ENCODE measurements around the gene RHBDL1. TPM values are rescaled to one million over a fixed set of nuclear protein-coding genes. Genes with fewer than 3 reads are reported as not detected.
A peak's percentile ranks its signal among the peaks of the same experiment; 100 is the strongest.

Gene RHBDL1
- total and polyA plus RNA-seq, 2 of the 8 experiments (the other 6 are each of a cell fraction or from before 2014, with no cell fraction given) = 4.0 to 8.1 TPM

GRCh38 chr16:661184-661821, 14.2 kb upstream of the RHBDL1 start:
- no peaks in the 10 kb centered on the region for H3K27me3 ChIP-seq (replicated peaks in 1 of 4; ENCODE audit: control insufficient read depth in 3 of 4, extremely low read depth in 1 of 4, insufficient read depth in 3 of 4, low read length in 3 of 4)
- H4K91ac ChIP-seq (replicated peaks; ENCODE audit: insufficient read length, low read length) = peak overlapping the region; percentile 98
- peak overlapping the region; percentile 19; the same call in 1 of the 2 replicates for H2BK12ac ChIP-seq (ENCODE audit: low read depth, low read length)
- H3K4ac ChIP-seq (replicated peaks; ENCODE audit: insufficient read length, low read depth, low read length) = peak overlapping the region; percentile 77
- H3K23ac ChIP-seq (ENCODE audit: insufficient read length) = no peak overlapping the region
- H2AK5ac ChIP-seq (ENCODE audit: low read depth, low read length) = no peak overlapping the region
- H2AFZ ChIP-seq (ENCODE audit: low read length) = no peak overlapping the region
- H2BK120ac ChIP-seq (replicated peaks; ENCODE audit: low read depth, low read length) = no peak overlapping the region
- DNase-seq (ENCODE audit: low read depth in 1 of 2, low spot score in 2 of 2) (no peak), FAIRE-seq (no peak)
- ChIA-PET POLR2A (ENCODE audit: partially characterized antibody) (interaction anchor here (1.4 to 17.4 kb wide), 4 partner anchors 13 to 59 kb away, joined by 4 to 214 read pairs (median 6); partner anchors contain the start of genes ANTKMT, JMJD8, RHBDL1 and STUB1), CTCF (ENCODE audit: partially characterized antibody) (interaction anchor here (0.6 to 11.3 kb wide), 19 partner anchors 10 to 278 kb away, joined by 3 to 104 read pairs (median 3); partner anchors contain the start of genes METTL26 and WDR90)
- H3K18ac ChIP-seq (ENCODE audit: extremely low read depth, low read length) = peak overlapping the region; percentile 71
- H3K27ac ChIP-seq (ENCODE audit: low read depth, low read length) = no peak overlapping the region
- no peak overlapping the region; the same call in 1 of the 2 replicates for H2BK5ac ChIP-seq (ENCODE audit: low read depth, low read length)
- no peak overlapping the region for H3K9ac ChIP-seq (replicated peaks in 1 of 4; ENCODE audit: extremely low read depth in 1 of 4, low read depth in 3 of 4, low read length in 3 of 4)
- H4K5ac ChIP-seq (ENCODE audit: insufficient read length, low read depth, low read length) = no peak overlapping the region
- H3K23me2 ChIP-seq (ENCODE audit: low read depth, low read length) = no peaks in the 10 kb centered on the region
- H2BK20ac ChIP-seq (ENCODE audit: low read length) = no peak overlapping the region
- H3K4me3 ChIP-seq (ENCODE audit: extremely low read depth in 1 of 4, insufficient read depth in 2 of 4, low read depth in 3 of 4, low read length in 4 of 4) = no peak overlapping the region
- WGBS, 2 experiments (ENCODE audit: extremely low coverage in 1 of 2, insufficient coverage in 1 of 2, insufficient read length in 1 of 2, insufficient replicate concordance in 2 of 2, low coverage in 1 of 2, low lambda C conversion rate in 2 of 2, missing lambda C conversion rate in 1 of 2) = 77% methylated on average over 33 of the region's 35 CpGs; no CpG with 5 or more reads in 1 of the 2 experiments
- no peaks in the 10 kb centered on the region for H3K79me1 ChIP-seq (ENCODE audit: low read depth, low read length)
- H3K4me2 ChIP-seq (ENCODE audit: insufficient read depth in 1 of 2, low read depth in 2 of 2, low read length in 2 of 2) = peak overlapping the region in 1 of 2 experiments; percentile 53; a peak in 1 of 4 replicates
- H4K8ac ChIP-seq (ENCODE audit: extremely low read depth, insufficient read depth, low read length) = peak overlapping the region; percentile 71; the same call in 1 of the 2 replicates
- H3K56ac ChIP-seq (replicated peaks; ENCODE audit: insufficient read length, low read depth, low read length) = no peak overlapping the region
- peaks cover 0 to 8% (median 1%) of the 10 kb centered on the region in 4 experiments; a peak in 4 of 7 replicates for H3K4me1 ChIP-seq (replicated peaks in 1 of 4; ENCODE audit: control insufficient read depth in 3 of 4, insufficient read depth in 4 of 4, low read length in 3 of 4)
- H3K14ac ChIP-seq (ENCODE audit: insufficient read length) = no peak overlapping the region
- H3K79me2 ChIP-seq (ENCODE audit: control insufficient read depth in 1 of 2, insufficient read depth in 2 of 2, low read length in 2 of 2) = no peaks in the 10 kb centered on the region
- H3K36me3 ChIP-seq (ENCODE audit: control insufficient read depth in 2 of 4, insufficient read depth in 4 of 4, low read length in 3 of 4) = peaks cover 0 to 19% (median 1%) of the 10 kb centered on the region in 4 experiments; a peak in 3 of 8 replicates
- no peaks in the 10 kb centered on the region for H3K9me3 ChIP-seq (ENCODE audit: insufficient read depth in 2 of 2, low read depth in 1 of 2, low read length in 1 of 2)
- H4K20me1 ChIP-seq (replicated peaks in 1 of 2; ENCODE audit: control insufficient read depth in 1 of 2, insufficient read depth in 2 of 2, low read length in 2 of 2) = peaks cover 0 to 2% of the 10 kb centered on the region in 2 experiments
- H2BK15ac ChIP-seq (ENCODE audit: low read length) = 0 out of 2 replicates have a peak overlapping the region, but pooled peaks have one; percentile 40
- no peak for TF ChIP-seq CEBPB (IDR thresholded peaks at IDR 0.05; ENCODE audit: low read depth, low read length)
- no peak for TF ChIP-seq RAD21 (IDR thresholded peaks at IDR 0.05 in 1 of 2, conservative IDR thresholded peaks at IDR 0.05 in 1 of 2; ENCODE audit: low read depth in 2 of 2, low read length in 2 of 2)
- TF ChIP-seq TAF7 (optimal IDR thresholded peaks at IDR 0.05; ENCODE audit: borderline replicate concordance, low read depth, low read length) = no peak
- no peak for TF ChIP-seq FOSL1 (IDR thresholded peaks at IDR 0.05; ENCODE audit: insufficient read depth, low read depth, low read length)
- no peak for TF ChIP-seq CHD2 (IDR thresholded peaks at IDR 0.05; ENCODE audit: low read length)
- no peak for TF ChIP-seq PHF8 (conservative IDR thresholded peaks at IDR 0.05; ENCODE audit: low read depth, low read length)
- no peak for TF ChIP-seq TCF12 (IDR thresholded peaks at IDR 0.05; ENCODE audit: low read depth, low read length)
- TF ChIP-seq SIX5 (IDR thresholded peaks at IDR 0.05; ENCODE audit: low read depth, low read length) = no peak
- TF ChIP-seq CBX8 (IDR thresholded peaks at IDR 0.05; ENCODE audit: borderline replicate concordance, low read depth, low read length) = no peak
- no peak for TF ChIP-seq GABPA (IDR thresholded peaks at IDR 0.05; ENCODE audit: borderline replicate concordance, insufficient read depth, low read length)
- no peak for TF ChIP-seq SRF (IDR thresholded peaks at IDR 0.05; ENCODE audit: low read depth, low read length)
- TF ChIP-seq NANOG (IDR thresholded peaks at IDR 0.05; ENCODE audit: insufficient read depth, low read depth, low read length, poor library complexity, severe bottlenecking) = no peak
